ENCODE results near the gene SUPT4H1.

SUPT4H1 gene

GRCh38 chr17:58338841-58339754 is 12.9 kb downstream of the SUPT4H1 start:
- no peak for DNase-seq

DNA sequence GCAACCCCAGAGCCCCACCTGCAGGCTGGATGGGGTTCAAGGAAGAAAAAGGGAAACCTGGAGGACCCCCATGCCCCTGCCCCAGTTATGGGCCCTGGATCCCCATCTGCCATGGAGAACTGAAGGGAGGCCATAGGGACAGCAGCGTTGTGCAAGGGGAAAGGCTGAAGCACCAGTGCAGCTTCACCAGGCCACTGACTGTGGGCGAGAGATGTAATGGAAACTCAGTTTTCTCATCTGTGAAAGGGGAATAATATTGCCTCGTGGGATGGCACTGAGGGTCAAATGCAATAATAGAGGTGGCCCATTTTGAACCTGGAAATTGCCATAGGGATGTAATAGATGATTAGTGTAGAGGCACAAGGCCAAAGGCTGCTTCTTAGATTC is 13.6 kb downstream of the SUPT4H1 start:
- no peak for DNase-seq

- DNase-seq: no peak
Measured at GRCh38 chr17:58337600-58338453, 14.2 kb downstream of the SUPT4H1 start.

GRCh38 chr17:58337210-58337599 is 14.8 kb downstream of the SUPT4H1 start:
- DNase-seq: no peak

GRCh38 chr17:58336456-58337209 is 15.4 kb downstream of the SUPT4H1 start:
- no peak for DNase-seq

DNA sequence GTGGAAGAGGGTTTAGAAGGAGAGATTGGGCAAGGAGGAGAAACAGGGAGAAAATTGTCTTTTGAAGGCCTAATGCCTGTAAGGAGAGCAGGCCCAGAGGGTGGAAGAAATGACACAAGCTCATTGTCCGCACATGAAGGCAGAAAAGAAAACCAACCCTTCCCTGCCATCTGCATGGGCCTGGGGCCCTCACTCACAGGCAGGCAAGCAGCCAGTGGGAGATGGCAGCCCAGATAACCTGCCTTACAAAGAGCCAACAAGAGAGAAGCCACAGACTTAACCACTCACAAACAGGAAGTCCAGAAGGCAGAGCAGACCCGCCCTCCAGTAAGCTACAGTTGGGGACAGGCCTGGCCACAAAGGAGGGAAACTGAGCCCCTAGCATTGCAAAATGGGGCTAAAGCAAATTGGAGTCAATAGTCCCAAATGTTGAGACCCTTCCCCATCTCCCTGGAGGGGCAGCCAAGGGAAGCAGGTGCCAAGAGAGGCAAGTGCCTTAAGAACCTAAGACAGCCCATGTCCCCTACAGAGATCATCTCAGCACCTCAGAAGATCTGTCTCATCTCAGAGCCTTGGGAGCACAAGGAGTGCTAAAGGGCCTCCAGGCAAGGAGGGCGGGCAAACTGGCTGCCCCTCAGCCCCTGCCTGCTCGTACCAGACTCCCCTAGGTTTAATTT is 16.1 kb downstream of the SUPT4H1 start:
- no peak for DNase-seq

GRCh38 chr17:58335061-58335731 is 16.8 kb downstream of the SUPT4H1 start:
- no peak for DNase-seq

DNA sequence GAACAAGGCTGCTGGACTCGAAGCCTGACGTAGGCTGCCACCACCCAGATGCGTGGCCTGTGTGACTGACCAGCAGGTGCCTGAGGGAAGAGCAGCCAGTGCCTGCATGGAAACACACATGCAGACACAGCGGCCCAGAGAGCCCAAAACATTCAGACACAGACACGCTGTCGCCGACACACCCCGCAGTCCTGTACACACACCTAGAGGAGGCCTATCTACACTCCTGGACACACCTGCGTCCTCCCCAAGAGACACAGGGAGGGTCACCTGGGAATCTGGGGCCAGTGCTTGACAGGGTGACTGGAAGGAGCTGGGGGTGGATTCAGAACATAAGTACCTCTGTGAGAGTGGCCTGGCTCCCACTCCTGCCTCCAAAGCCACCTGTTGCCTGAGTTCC is 17.3 kb downstream of the SUPT4H1 start:
- no peak for DNase-seq

- DNase-seq: no peak
Measured at GRCh38 chr17:58334256-58334655, 17.7 kb downstream of the SUPT4H1 start.

- DNase-seq: no peak
Measured at GRCh38 chr17:58333736-58334207, 18.2 kb downstream of the SUPT4H1 start.

DNA sequence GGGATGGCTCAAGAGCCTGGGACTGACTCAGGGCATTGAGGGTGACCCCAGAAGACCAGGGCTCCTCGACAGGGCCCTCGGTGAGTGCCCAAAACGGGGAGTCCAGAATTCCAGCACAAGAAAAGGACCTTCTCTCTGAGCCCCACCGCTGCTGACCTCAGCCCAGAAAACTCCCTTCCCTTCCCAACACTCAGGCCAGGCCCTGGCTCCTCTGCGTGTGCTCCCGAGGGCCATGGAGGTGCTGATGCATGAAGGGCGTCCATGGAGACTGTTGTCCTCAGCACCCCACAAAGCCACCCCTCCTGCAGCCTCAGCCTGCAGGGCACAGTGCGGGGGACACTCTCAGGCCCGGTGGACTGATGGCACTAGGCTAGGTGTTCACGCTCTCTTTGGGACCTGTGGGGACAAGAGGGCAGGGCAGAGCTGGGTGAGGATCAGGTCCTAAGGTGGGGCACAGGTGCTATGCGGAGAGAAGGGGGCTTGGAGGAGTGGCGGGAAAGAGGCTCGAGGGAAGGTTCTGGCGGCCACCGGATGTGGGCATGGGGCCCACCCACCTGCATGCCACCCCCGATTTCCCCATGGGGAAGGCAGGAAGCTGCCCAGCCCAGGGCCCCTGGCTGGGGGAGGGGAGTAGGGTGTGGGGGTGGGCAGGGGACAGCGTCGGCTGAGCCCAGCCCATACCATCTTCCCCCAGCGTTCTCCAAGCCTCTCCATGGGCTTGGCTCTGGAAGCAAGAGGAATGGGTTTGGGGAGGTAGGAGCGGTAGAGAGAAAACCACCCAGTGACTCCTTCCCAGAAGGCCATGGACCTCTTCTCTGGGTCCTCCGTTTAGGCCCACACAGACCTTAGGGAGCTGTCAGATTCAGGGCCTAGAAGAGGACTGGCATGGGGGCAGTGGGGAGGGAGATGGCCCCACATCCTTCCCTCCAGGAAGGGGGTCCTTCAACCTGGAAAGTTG is 18.9 kb downstream of the SUPT4H1 start:
- no peak for DNase-seq

DNA sequence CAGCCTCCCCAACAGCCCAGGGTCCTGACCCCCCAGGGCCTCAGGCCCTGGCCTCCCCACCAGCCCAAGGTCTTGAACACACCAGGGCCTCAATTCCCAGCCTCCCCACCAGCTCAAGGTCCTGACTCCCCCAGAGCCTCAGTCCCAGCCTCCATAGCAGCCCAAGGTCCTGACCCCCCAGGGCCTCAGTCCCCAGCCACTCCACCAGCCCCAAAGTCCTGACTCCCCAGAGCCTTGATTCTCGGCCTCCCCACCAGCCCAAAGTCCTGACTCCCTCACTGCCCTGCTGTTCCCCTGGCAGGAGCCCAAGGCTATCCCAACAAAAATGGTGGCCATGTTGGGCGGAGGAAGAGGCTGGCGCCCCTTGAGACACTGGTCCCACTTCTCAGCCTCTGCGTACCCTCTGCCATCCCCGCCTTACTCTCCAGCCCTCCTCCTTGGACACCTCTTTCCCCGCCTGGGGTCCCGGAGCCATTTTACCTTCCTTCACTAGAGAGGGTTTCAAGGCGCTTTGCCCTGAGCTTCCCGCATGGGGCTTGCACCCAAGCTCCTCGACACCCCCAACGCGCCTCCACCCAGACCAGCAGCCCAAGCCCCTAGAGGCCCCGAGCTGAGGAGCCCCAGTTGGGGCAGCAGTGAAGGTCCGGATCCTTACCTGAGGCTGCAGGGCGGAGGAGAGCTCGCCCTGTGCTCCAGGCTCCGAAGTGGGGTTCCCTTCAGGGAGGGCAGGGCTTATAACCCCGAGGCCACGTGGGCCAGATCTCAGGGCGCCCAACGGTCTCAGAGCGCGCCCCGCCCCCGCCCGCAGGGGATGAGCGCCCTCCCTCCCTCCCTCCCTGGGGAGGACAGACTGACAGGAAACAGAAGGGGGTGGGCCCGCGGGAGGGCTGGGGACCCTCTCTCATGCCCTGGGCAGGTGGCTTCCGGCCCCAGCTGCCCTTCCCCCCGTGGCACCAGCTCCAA is 19.9 kb downstream of the SUPT4H1 start:
- DNase-seq: no peak

DNA sequence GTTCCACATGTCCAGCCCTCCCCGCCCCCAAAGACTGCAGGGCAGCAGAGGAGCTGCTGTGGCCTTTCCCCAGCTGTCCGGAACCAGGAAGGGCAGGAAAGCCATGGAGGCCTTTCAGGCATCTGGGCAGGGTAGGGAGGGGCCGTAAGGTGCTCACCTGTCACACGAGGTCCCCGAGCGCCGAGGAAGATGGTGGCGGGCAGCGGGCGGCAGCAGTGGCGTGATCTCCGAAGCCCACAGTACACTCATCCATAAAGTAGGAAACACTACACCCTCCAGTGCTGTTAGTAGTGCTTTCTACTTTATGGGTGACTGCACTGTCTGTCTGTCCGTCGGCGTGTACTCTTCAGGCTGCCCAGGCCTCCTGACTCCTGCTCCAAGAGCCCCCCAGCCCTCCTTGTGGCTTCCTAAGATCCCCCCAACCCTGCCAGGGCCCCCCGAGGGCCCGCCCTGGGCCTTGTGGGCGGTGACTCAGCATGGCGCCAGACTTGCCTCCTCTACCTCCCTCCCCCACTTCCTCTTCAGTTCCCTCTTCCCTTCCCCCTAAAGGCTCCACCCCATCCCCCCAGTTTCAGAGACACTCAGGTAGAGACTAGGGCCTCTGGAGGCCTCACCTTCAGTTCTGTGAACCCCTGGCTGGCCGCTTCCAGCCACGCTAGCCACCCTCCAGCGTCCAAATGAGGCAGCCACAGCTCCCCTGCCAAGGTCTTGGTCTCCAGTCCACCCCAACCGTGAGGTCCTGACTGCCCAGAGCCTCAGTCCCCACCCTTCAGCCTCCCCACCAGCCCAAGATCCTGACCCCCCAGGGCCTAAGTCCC is 20.8 kb downstream of the SUPT4H1 start:
- DNase-seq: no peak

DNA sequence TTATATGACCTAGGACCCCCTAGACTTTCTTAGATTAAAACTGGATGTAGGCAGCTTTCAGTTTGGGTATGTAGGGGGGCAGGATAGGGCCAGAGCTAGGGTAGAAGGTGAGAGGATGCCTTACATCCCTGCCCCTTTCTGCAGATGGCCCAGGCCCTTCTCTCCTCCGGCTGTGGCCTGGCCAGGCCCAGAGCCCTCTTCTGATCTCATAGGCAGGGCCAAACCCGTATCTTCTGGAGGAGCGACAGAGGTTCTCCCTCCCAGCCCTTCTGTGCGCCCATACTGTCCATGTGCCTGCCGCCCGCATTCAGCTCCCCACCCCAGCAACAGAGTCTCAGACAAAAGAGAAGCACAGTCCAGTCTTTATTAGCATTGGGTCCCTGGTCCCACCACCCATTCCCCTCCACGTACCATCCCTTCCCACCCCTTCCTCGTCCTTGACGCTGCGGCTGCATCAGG is 21.4 kb downstream of the SUPT4H1 start:
- DNase-seq: no peak

DNA sequence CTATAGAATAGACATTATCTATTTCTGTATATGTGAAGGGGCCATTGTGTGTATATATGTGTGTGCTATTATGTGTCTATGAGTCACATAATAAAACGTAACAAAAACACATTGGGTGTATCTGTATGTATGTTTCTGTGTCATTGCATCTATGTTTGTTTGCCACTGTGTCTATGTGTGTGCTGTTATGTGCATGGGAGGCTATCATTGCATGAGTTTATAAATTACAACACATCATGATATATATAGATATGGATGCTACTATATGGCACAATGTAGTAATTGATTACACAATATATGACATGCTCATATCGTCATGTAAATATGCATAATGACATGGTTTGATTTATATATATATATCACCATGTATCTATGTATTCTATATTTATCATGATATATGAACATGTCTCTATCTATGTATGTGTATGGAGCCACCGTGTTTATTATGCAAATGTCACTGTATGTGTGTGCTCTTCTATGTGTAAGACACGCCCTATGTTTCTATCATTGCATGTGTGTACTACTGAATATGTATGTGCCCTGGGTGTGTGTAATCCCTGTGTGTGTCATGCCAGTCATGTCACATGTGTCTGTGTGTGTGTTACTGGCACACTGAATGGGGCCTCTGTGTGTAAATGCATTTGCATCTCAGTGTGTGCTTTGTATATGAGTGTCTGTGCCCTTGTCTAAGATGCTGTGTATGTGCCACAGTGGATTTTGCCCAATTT is 22.0 kb downstream of the SUPT4H1 start:
- DNase-seq: no peak

DNA sequence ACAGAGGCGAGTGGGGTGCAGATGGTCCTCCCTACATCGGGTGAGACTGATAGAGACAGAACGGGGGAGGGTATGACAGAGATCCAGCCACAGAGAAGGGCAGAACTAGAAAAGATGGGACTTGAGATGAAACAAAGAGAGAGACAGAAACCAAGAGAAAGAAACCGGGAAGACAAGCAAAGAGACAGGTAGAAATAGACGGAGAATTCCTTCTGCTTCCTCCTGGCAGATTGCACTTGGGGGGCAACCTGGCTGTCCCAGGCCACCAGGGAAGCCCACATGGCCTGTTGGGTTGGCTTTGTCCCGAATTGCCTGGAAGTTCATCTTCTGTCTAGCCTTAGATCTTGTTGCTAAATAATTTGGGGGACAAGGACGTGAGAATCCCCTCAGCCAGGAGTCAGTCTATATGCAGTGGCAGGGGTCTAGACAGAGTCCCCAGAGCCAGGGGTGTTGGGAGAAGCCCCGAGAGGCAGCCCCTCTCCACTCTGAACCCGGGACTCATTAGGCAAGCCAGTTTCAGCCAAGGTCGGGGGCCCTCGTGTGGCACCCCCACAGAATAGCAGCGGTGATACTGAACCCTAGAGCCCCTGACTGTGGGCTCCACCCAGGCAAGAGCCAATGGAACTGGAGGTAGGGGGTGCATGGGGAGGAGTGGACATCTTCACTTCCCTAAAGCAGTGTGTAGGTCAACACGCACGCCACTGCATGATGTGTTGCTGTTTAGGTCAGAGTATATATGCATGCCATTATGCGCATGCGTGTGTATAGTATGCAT is 22.8 kb downstream of the SUPT4H1 start:
- no peak for DNase-seq
